HL-60 (cell line): ENCODE data around the gene CELSR2.
A peak's percentile ranks its signal among the peaks of the same experiment; 100 is the strongest.

Source experiments
- DNase-seq, 2 experiments: peaks; one replicate each; pipeline ENCODE4 v3.0.0-alpha.2; 2010 to 2020; ENCODE audit warnings: low read depth in 1 of 2, low spot score in 1 of 2
- H3K27ac ChIP-seq: fragments of 250-450 bp; sonication (Bioruptor Pico); replicated peaks from 2 replicates; pipeline ENCODE4 v1.5.1; 2020; ENCODE audit warnings: mild to moderate bottlenecking, moderate library complexity
- H3K27me3 ChIP-seq: fragments of 250-450 bp; sonication (Bioruptor Pico); 2 replicates; pipeline ENCODE4 v1.5.1; 2021; ENCODE audit warnings: mild to moderate bottlenecking, moderate library complexity; ENCODE audit not compliant: insufficient read depth, poor library complexity, severe bottlenecking
- H3K4me3 ChIP-seq: replicated peaks from 2 replicates; pipeline ENCODE4 v1.5.1; 2011; ENCODE audit warnings: mild to moderate bottlenecking, control low read depth, low read length; ENCODE audit not compliant: insufficient read depth
- GABPA ChIP-seq: IDR thresholded peaks from 2 replicates; pipeline ENCODE4 v1.6.1; 2012; ENCODE audit warnings: low read depth
- POLR2AphosphoS5 ChIP-seq: IDR thresholded peaks from 2 replicates; pipeline ENCODE4 v1.6.1; 2012; ENCODE audit warnings: low read depth
- SPI1 ChIP-seq: IDR thresholded peaks from 2 replicates; pipeline ENCODE4 v1.6.1; 2012; ENCODE audit warnings: low read depth, mild to moderate bottlenecking, borderline replicate concordance
- TF ChIP-seq, protein P1 (sequence below): IDR thresholded peaks from one replicate; pipeline ENCODE4 v1.5.1; 2011; ENCODE audit warnings: low read length, control low read depth, inconsistent platforms; ENCODE audit not compliant: insufficient read depth
- TF ChIP-seq, protein P2 (sequence below): IDR thresholded peaks from 2 replicates; pipeline ENCODE4 v1.6.1; 2012; ENCODE audit warnings: low read depth; ENCODE audit not compliant: insufficient replicate concordance

CELSR2 gene

GRCh38 chr1:109272831-109273547 is 23.6 kb downstream of the CELSR2 start:
- Histone ChIP-seq H3K4me3 (no peak overlapping the region), H3K27me3 (no peaks in the 10 kb centered on the region), H3K27ac (no peak overlapping the region)
- TF ChIP-seq POLR2AphosphoS5 (no peak), SPI1 (no peak), GABPA (no peak)
- TF ChIP-seq, protein P1, sequence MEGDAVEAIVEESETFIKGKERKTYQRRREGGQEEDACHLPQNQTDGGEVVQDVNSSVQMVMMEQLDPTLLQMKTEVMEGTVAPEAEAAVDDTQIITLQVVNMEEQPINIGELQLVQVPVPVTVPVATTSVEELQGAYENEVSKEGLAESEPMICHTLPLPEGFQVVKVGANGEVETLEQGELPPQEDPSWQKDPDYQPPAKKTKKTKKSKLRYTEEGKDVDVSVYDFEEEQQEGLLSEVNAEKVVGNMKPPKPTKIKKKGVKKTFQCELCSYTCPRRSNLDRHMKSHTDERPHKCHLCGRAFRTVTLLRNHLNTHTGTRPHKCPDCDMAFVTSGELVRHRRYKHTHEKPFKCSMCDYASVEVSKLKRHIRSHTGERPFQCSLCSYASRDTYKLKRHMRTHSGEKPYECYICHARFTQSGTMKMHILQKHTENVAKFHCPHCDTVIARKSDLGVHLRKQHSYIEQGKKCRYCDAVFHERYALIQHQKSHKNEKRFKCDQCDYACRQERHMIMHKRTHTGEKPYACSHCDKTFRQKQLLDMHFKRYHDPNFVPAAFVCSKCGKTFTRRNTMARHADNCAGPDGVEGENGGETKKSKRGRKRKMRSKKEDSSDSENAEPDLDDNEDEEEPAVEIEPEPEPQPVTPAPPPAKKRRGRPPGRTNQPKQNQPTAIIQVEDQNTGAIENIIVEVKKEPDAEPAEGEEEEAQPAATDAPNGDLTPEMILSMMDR, result no peak
- TF ChIP-seq, protein P2, sequence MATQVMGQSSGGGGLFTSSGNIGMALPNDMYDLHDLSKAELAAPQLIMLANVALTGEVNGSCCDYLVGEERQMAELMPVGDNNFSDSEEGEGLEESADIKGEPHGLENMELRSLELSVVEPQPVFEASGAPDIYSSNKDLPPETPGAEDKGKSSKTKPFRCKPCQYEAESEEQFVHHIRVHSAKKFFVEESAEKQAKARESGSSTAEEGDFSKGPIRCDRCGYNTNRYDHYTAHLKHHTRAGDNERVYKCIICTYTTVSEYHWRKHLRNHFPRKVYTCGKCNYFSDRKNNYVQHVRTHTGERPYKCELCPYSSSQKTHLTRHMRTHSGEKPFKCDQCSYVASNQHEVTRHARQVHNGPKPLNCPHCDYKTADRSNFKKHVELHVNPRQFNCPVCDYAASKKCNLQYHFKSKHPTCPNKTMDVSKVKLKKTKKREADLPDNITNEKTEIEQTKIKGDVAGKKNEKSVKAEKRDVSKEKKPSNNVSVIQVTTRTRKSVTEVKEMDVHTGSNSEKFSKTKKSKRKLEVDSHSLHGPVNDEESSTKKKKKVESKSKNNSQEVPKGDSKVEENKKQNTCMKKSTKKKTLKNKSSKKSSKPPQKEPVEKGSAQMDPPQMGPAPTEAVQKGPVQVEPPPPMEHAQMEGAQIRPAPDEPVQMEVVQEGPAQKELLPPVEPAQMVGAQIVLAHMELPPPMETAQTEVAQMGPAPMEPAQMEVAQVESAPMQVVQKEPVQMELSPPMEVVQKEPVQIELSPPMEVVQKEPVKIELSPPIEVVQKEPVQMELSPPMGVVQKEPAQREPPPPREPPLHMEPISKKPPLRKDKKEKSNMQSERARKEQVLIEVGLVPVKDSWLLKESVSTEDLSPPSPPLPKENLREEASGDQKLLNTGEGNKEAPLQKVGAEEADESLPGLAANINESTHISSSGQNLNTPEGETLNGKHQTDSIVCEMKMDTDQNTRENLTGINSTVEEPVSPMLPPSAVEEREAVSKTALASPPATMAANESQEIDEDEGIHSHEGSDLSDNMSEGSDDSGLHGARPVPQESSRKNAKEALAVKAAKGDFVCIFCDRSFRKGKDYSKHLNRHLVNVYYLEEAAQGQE, result no peak
- DNase-seq, result no peak

GRCh38 chr1:109273570-109274288 is 24.4 kb downstream of the CELSR2 start:
- H3K27ac ChIP-seq, result no peak overlapping the region
- no peak for DNase-seq
- TF ChIP-seq GABPA (no peak), POLR2AphosphoS5 (no peak), SPI1 (no peak)
- TF ChIP-seq, protein P2, result no peak
- TF ChIP-seq, protein P1, result no peak
- no peaks in the 10 kb centered on the region for H3K27me3 ChIP-seq
- H3K4me3 ChIP-seq, result no peak overlapping the region

DNA sequence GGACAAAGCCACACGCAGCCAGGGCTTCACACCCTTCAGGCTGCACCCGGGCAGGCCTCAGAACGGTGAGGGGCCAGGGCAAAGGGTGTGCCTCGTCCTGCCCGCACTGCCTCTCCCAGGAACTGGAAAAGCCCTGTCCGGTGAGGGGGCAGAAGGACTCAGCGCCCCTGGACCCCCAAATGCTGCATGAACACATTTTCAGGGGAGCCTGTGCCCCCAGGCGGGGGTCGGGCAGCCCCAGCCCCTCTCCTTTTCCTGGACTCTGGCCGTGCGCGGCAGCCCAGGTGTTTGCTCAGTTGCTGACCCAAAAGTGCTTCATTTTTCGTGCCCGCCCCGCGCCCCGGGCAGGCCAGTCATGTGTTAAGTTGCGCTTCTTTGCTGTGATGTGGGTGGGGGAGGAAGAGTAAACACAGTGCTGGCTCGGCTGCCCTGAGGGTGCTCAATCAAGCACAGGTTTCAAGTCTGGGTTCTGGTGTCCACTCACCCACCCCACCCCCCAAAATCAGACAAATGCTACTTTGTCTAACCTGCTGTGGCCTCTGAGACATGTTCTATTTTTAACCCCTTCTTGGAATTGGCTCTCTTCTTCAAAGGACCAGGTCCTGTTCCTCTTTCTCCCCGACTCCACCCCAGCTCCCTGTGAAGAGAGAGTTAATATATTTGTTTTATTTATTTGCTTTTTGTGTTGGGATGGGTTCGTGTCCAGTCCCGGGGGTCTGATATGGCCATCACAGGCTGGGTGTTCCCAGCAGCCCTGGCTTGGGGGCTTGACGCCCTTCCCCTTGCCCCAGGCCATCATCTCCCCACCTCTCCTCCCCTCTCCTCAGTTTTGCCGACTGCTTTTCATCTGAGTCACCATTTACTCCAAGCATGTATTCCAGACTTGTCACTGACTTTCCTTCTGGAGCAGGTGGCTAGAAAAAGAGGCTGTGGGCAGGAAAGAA is 25.5 kb downstream of the CELSR2 start:
- TF ChIP-seq SPI1 (peak; percentile 45), POLR2AphosphoS5 (no peak), GABPA (no peak)
- TF ChIP-seq, protein P2, result no peak
- TF ChIP-seq, protein P1, result no peak
- peak in 1 of 2 experiments; percentile 21 for DNase-seq
- no peak overlapping the region for H3K4me3 ChIP-seq
- H3K27ac ChIP-seq, result no peak overlapping the region
- H3K27me3 ChIP-seq, result no peaks in the 10 kb centered on the region
